A549 (cell line): ENCODE results near the gene AHSG.

Experiments
- ATOH8 ChIP-seq: fragments of 250-450 bp; sonication (Bioruptor Pico); IDR thresholded peaks from 2 replicates; pipeline ENCODE4 v1.5.0; 2020; ENCODE audit warnings: low read depth, mild to moderate bottlenecking, moderate library complexity
- CEBPB ChIP-seq, 2 experiments: fragments of >200 bp in 1 of 2; sonication (Bioruptor Twin) in 1 of 2; formaldehyde crosslinking in 1 of 2; IDR thresholded peaks; 2 replicates each; pipeline ENCODE4 v1.6.1; 2012 to 2016
- EP300 ChIP-seq, 2 experiments: fragments of >200 bp; sonication (Bioruptor Twin); formaldehyde crosslinking; IDR thresholded peaks; 2 replicates in 1 of 2; 3 replicates in 1 of 2; pipeline ENCODE4 v1.6.1; 2016 to 2017
- JUN ChIP-seq, 2 experiments: fragments of >200 bp; sonication (Bioruptor Twin); formaldehyde crosslinking; IDR thresholded peaks; 2 replicates in 1 of 2; 3 replicates in 1 of 2; pipeline ENCODE4 v1.6.1; 2016 to 2017
- MYC ChIP-seq: IDR thresholded peaks from 2 replicates; pipeline ENCODE4 v1.6.1; 2012; ENCODE audit warnings: mild to moderate bottlenecking, inconsistent platforms, low read length, improper control_type of control experiment, borderline replicate concordance
- NPAS2 ChIP-seq: fragments of 250-450 bp; sonication (Bioruptor Pico); IDR thresholded peaks from 2 replicates; pipeline ENCODE4 v1.8.0; 2022; ENCODE audit warnings: mild to moderate bottlenecking, moderate library complexity, borderline replicate concordance
- POLR2A ChIP-seq: IDR thresholded peaks from 2 replicates; pipeline ENCODE4 v1.6.1; 2012; ENCODE audit warnings: mild to moderate bottlenecking, low read length
- RAD21 ChIP-seq, 2 experiments: fragments of >200 bp in 1 of 2; sonication (Bioruptor Twin) in 1 of 2; formaldehyde crosslinking in 1 of 2; IDR thresholded peaks in 1 of 2; conservative IDR thresholded peaks in 1 of 2; 2 replicates in 1 of 2; 3 replicates in 1 of 2; pipeline ENCODE4 v1.6.1; 2012 to 2018; ENCODE audit warnings: inconsistent platforms in 1 of 2
- SMC3 ChIP-seq: fragments of >200 bp; sonication (Bioruptor Twin); formaldehyde crosslinking; IDR thresholded peaks from 3 replicates; pipeline ENCODE4 v1.6.1; 2018; ENCODE audit warnings: inconsistent platforms
- TFCP2L1 ChIP-seq: fragments of 250-450 bp; sonication (Bioruptor Pico); IDR thresholded peaks from 2 replicates; pipeline ENCODE4 v1.5.0; 2021; ENCODE audit warnings: mild to moderate bottlenecking
- USF2 ChIP-seq: fragments of 450-650 bp; IDR thresholded peaks from 2 replicates; pipeline ENCODE4 v1.6.1; 2014; ENCODE audit warnings: antibody characterized with exemption
- TF ChIP-seq, protein P1 (sequence below): fragments of >200 bp; sonication (Bioruptor Twin); formaldehyde crosslinking; IDR thresholded peaks from 3 replicates; pipeline ENCODE4 v1.5.1; 2016
- TF ChIP-seq, protein P2 (sequence below): fragments of 200-600 bp; sonication (generic); IDR thresholded peaks from 2 replicates; pipeline ENCODE4 v1.6.1; 2016; ENCODE audit warnings: antibody characterized with exemption, mild to moderate bottlenecking, moderate library complexity
- TF ChIP-seq, protein P3 (sequence below): IDR thresholded peaks from 2 replicates; pipeline ENCODE4 v1.6.1; 2012

DNA sequence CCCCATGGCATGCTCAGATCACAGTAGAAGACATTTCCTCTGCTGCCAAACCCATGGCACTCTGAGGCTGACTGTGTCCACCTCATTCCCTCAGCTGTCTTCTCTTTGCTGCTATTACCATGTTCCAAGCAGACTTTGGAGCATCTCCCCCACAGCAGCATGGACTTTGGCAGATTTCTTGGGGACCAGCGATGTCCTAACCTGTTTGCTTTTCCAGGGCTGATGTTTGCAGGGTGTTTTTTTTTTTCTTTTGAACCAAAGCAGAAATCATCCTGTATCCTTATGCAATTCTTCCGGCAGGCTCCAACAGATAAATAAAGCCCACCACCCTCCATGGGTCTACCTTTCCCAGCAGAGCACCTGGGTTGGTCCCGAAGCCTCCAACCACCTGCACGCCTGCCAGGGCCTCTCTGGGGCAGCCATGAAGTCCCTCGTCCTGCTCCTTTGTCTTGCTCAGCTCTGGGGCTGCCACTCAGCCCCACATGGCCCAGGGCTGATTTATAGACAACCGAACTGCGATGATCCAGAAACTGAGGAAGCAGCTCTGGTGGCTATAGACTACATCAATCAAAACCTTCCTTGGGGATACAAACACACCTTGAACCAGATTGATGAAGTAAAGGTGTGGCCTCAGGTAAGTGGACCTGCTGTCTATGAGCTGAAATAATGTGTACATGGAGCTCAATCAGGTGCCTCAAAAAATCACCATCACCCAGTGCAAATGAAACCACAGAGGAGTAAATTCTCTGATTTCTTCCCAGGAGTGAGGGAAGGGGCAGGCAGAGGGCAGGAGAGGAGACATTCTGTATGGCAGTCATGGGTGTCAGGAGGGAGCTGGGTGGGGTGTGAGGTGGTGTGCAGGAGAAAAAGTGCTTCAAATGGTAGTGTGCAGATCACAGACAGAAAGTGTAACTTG, at the start of gene AHSG:
- no peak for TF ChIP-seq ATOH8
- TF ChIP-seq, protein P1, sequence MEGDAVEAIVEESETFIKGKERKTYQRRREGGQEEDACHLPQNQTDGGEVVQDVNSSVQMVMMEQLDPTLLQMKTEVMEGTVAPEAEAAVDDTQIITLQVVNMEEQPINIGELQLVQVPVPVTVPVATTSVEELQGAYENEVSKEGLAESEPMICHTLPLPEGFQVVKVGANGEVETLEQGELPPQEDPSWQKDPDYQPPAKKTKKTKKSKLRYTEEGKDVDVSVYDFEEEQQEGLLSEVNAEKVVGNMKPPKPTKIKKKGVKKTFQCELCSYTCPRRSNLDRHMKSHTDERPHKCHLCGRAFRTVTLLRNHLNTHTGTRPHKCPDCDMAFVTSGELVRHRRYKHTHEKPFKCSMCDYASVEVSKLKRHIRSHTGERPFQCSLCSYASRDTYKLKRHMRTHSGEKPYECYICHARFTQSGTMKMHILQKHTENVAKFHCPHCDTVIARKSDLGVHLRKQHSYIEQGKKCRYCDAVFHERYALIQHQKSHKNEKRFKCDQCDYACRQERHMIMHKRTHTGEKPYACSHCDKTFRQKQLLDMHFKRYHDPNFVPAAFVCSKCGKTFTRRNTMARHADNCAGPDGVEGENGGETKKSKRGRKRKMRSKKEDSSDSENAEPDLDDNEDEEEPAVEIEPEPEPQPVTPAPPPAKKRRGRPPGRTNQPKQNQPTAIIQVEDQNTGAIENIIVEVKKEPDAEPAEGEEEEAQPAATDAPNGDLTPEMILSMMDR = no peak
- TF ChIP-seq, protein P2, sequence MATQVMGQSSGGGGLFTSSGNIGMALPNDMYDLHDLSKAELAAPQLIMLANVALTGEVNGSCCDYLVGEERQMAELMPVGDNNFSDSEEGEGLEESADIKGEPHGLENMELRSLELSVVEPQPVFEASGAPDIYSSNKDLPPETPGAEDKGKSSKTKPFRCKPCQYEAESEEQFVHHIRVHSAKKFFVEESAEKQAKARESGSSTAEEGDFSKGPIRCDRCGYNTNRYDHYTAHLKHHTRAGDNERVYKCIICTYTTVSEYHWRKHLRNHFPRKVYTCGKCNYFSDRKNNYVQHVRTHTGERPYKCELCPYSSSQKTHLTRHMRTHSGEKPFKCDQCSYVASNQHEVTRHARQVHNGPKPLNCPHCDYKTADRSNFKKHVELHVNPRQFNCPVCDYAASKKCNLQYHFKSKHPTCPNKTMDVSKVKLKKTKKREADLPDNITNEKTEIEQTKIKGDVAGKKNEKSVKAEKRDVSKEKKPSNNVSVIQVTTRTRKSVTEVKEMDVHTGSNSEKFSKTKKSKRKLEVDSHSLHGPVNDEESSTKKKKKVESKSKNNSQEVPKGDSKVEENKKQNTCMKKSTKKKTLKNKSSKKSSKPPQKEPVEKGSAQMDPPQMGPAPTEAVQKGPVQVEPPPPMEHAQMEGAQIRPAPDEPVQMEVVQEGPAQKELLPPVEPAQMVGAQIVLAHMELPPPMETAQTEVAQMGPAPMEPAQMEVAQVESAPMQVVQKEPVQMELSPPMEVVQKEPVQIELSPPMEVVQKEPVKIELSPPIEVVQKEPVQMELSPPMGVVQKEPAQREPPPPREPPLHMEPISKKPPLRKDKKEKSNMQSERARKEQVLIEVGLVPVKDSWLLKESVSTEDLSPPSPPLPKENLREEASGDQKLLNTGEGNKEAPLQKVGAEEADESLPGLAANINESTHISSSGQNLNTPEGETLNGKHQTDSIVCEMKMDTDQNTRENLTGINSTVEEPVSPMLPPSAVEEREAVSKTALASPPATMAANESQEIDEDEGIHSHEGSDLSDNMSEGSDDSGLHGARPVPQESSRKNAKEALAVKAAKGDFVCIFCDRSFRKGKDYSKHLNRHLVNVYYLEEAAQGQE = no peak
- TF ChIP-seq NPAS2 (CRISPR knock-in tag) = no peak
- TF ChIP-seq SMC3 = no peak
- TF ChIP-seq EP300 (IDR thresholded peaks at IDR 0.05) = no peak
- TF ChIP-seq RAD21 (conservative IDR thresholded peaks at IDR 0.05 in 1 of 2, IDR thresholded peaks at IDR 0.05 in 1 of 2) = no peak
- TF ChIP-seq, protein P3, sequence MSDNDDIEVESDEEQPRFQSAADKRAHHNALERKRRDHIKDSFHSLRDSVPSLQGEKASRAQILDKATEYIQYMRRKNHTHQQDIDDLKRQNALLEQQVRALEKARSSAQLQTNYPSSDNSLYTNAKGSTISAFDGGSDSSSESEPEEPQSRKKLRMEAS = no peak
- TF ChIP-seq POLR2A = no peak
- no peak for TF ChIP-seq TFCP2L1 (CRISPR knock-in tag)
- TF ChIP-seq JUN (IDR thresholded peaks at IDR 0.05) = no peak
- TF ChIP-seq MYC = no peak
- no peak for TF ChIP-seq USF2
- TF ChIP-seq CEBPB (IDR thresholded peaks at IDR 0.05) = no peak
